Endothelial cell of umbilical vein (primary cell): ENCODE data around the gene IL32.

ENCODE experiments used
- EZH2 ChIP-seq: IDR thresholded peaks from 2 replicates; pipeline ENCODE4 v1.6.1; 2012; ENCODE audit warnings: borderline replicate concordance, low read depth, mild to moderate bottlenecking, moderate library complexity, low read length, inconsistent platforms; ENCODE audit not compliant: severe bottlenecking
- GATA2 ChIP-seq: IDR thresholded peaks from 2 replicates; pipeline ENCODE4 v1.7.0; 2011; ENCODE audit warnings: low read depth, mild to moderate bottlenecking, moderate library complexity, mixed read lengths, low read length; ENCODE audit not compliant: insufficient read length, insufficient read depth
- POLR2A ChIP-seq: IDR thresholded peaks from 2 replicates; pipeline ENCODE4 v1.6.1; 2012; ENCODE audit warnings: low read depth, mild to moderate bottlenecking, control low read depth, low read length
- TF ChIP-seq, protein P1 (sequence below): IDR thresholded peaks from 2 replicates; pipeline ENCODE4 v1.6.1; 2011; ENCODE audit not compliant: insufficient read depth, insufficient read length
- TF ChIP-seq, protein P2 (sequence below), 2 donors: IDR thresholded peaks; 1 replicate in 1 of 2; 2 replicates in 1 of 2; pipeline ENCODE4 v1.5.1; 2011; ENCODE audit warnings: low read length in 2 of 2, mild to moderate bottlenecking in 2 of 2, moderate library complexity in 2 of 2, control low read depth in 1 of 2, inconsistent platforms in 1 of 2, low read depth in 1 of 2; ENCODE audit not compliant: insufficient read depth in 1 of 2; ENCODE audit errors: extremely low read depth in 1 of 2

DNA sequence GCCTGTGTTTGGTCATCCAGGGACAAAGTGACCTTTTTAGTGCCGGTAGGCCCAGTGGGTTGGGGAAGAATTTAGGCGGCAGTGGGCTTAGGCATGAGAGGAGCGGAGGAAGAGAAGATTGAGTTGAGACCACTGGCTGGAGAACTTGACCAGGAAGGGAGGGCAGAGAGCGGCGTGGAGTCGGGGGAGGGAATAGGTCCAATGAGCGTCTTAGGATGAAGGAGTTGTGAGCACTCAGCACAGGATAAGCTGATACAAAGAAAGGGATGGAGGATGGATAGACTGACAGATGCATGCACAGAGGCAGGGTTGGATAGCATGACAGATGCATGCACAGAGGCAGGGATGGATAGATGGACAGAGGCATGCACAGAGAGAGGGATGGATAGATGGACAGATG lies 8.0 kb downstream of the IL32 start:
- TF ChIP-seq POLR2A = no peak
- TF ChIP-seq, protein P1, sequence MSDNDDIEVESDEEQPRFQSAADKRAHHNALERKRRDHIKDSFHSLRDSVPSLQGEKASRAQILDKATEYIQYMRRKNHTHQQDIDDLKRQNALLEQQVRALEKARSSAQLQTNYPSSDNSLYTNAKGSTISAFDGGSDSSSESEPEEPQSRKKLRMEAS = no peak
- TF ChIP-seq, protein P2, sequence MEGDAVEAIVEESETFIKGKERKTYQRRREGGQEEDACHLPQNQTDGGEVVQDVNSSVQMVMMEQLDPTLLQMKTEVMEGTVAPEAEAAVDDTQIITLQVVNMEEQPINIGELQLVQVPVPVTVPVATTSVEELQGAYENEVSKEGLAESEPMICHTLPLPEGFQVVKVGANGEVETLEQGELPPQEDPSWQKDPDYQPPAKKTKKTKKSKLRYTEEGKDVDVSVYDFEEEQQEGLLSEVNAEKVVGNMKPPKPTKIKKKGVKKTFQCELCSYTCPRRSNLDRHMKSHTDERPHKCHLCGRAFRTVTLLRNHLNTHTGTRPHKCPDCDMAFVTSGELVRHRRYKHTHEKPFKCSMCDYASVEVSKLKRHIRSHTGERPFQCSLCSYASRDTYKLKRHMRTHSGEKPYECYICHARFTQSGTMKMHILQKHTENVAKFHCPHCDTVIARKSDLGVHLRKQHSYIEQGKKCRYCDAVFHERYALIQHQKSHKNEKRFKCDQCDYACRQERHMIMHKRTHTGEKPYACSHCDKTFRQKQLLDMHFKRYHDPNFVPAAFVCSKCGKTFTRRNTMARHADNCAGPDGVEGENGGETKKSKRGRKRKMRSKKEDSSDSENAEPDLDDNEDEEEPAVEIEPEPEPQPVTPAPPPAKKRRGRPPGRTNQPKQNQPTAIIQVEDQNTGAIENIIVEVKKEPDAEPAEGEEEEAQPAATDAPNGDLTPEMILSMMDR (IDR thresholded peaks at IDR 0.05; ENCODE audit: extremely low read depth in 1 of 2, insufficient read depth in 1 of 2, low read depth in 1 of 2, low read length in 2 of 2) = no peak
- no peak for TF ChIP-seq GATA2
- TF ChIP-seq EZH2 = no peak
